HepG2 (cell line): ENCODE data around the gene TBX21. TPM values are rescaled to one million over a fixed set of nuclear protein-coding genes. Genes with fewer than 3 reads are reported as not detected.
A peak's percentile ranks its signal among the peaks of the same experiment; 100 is the strongest.

ENCODE experiments used
- ARID5B ChIP-seq: IDR thresholded peaks from 2 replicates; pipeline ENCODE4 v1.4.0; 2020; ENCODE audit warnings: mild to moderate bottlenecking, missing genetic modification reagents
- GABPB1 ChIP-seq: IDR thresholded peaks from 2 replicates; pipeline ENCODE4 v1.6.1; 2016; ENCODE audit warnings: mild to moderate bottlenecking, missing genetic modification reagents, moderate library complexity, missing compliant biosample characterization
- MAFG ChIP-seq: sonication (generic); formaldehyde crosslinking; IDR thresholded peaks from 2 replicates; pipeline ENCODE4 v1.5.1; 2020; ENCODE audit warnings: mild to moderate bottlenecking, missing genetic modification reagents
- PRPF4 ChIP-seq: fragments of 200-400 bp; formaldehyde crosslinking; IDR thresholded peaks from 2 replicates; pipeline ENCODE4 v1.6.1; 2016; ENCODE audit warnings: low read length, low read depth; ENCODE audit not compliant: poor library complexity, severe bottlenecking
- PTBP1 ChIP-seq: fragments of 200-400 bp; formaldehyde crosslinking; IDR thresholded peaks from 2 replicates; pipeline ENCODE4 v1.6.1; 2018; ENCODE audit warnings: low read length, low read depth; ENCODE audit not compliant: poor library complexity, severe bottlenecking
- SETDB1 ChIP-seq: sonication (generic); formaldehyde crosslinking; IDR thresholded peaks from 2 replicates; pipeline ENCODE4 v1.5.1; 2020; ENCODE audit warnings: missing genetic modification reagents, mild to moderate bottlenecking, borderline replicate concordance
- SMAD9 ChIP-seq: sonication (generic); formaldehyde crosslinking; IDR thresholded peaks from 2 replicates; pipeline ENCODE4 v1.5.1; 2020; ENCODE audit warnings: mild to moderate bottlenecking, missing genetic modification reagents
- SPEN ChIP-seq: sonication (generic); formaldehyde crosslinking; IDR thresholded peaks from 2 replicates; pipeline ENCODE4 v1.5.1; 2020; ENCODE audit warnings: low read depth, mild to moderate bottlenecking, missing genetic modification reagents
- SRSF9 ChIP-seq: fragments of 200-400 bp; formaldehyde crosslinking; IDR thresholded peaks from 2 replicates; pipeline ENCODE4 v1.6.1; 2018; ENCODE audit warnings: borderline replicate concordance, mild to moderate bottlenecking, low read depth, low read length; ENCODE audit not compliant: insufficient read depth, poor library complexity, severe bottlenecking
- TRIM24 ChIP-seq: sonication (generic); formaldehyde crosslinking; IDR thresholded peaks from 2 replicates; pipeline ENCODE4 v1.8.0; 2022; ENCODE audit warnings: mild to moderate bottlenecking, missing genetic modification reagents
- ZNF101 ChIP-seq: sonication (generic); formaldehyde crosslinking; IDR thresholded peaks from 2 replicates; pipeline ENCODE4 v1.4.0; 2020; ENCODE audit warnings: mild to moderate bottlenecking, low read depth, missing genetic modification reagents, borderline replicate concordance
- ZNF205 ChIP-seq: IDR thresholded peaks from 2 replicates; pipeline ENCODE4 v1.6.1; 2018; ENCODE audit warnings: missing biosample characterization, missing genetic modification reagents
- ZNF34 ChIP-seq: sonication (generic); formaldehyde crosslinking; IDR thresholded peaks from 2 replicates; pipeline ENCODE4 v1.4.0; 2020; ENCODE audit warnings: mild to moderate bottlenecking, missing genetic modification reagents, borderline replicate concordance
- ZNF484 ChIP-seq: sonication (generic); formaldehyde crosslinking; IDR thresholded peaks from 2 replicates; pipeline ENCODE4 v1.5.1; 2020; ENCODE audit warnings: mild to moderate bottlenecking, low read depth, missing genetic modification reagents, borderline replicate concordance
- ZNF550 ChIP-seq: sonication (generic); formaldehyde crosslinking; IDR thresholded peaks from 2 replicates; pipeline ENCODE4 v1.4.0; 2020; ENCODE audit warnings: mild to moderate bottlenecking, missing genetic modification reagents, borderline replicate concordance
- ZNF724P ChIP-seq: sonication (generic); formaldehyde crosslinking; IDR thresholded peaks from 2 replicates; pipeline ENCODE4 v1.8.0; 2022; ENCODE audit warnings: missing genetic modification reagents, borderline replicate concordance
- polyA plus RNA-seq, 8 experiments: library from polyadenylated mRNA; depleted of rRNA in 3 of 8; stranded (reverse) in 7 of 8; unstranded in 1 of 8; fragments of >200 nt; fragmentation: Illumina TruSeq in 4 of 8; extraction: Trizol in 4 of 8; gene quantifications; 2 replicates each; pipeline versions ENCODE4 v1.2.1 to v1.2.3, GENCODE V29; 2011 to 2016; ENCODE audit warnings: low read depth in 4 of 8, missing spikeins in 1 of 8, mixed read lengths in 1 of 8; ENCODE audit not compliant: insufficient read depth in 1 of 8
- total RNA-seq, 5 experiments: library from RNA; depleted of rRNA; stranded (reverse); fragments of >200 nt; fragmentation: Illumina TruSeq; extraction: Trizol; gene quantifications; 2 replicates each; pipeline ENCODE4 v1.2.3, GENCODE V29; 2016; ENCODE audit warnings: low read depth in 1 of 5
- TF ChIP-seq, protein P1 (sequence below): IDR thresholded peaks from 2 replicates; pipeline ENCODE4 v1.6.1; 2016; ENCODE audit warnings: missing genetic modification reagents, missing compliant biosample characterization
- TF ChIP-seq, protein P2 (sequence below): fragments of 450-650 bp; IDR thresholded peaks from 2 replicates; pipeline ENCODE4 v1.6.1; 2017; ENCODE audit warnings: mild to moderate bottlenecking
- TF ChIP-seq, protein P3 (sequence below), 2 experiments: sonication (generic) in 1 of 2; formaldehyde crosslinking in 1 of 2; IDR thresholded peaks; 2 replicates each; pipeline versions ENCODE4 v1.4.0 to v1.6.1; 2018 to 2020; ENCODE audit warnings: missing genetic modification reagents in 2 of 2, borderline replicate concordance in 1 of 2, low read depth in 1 of 2, mild to moderate bottlenecking in 1 of 2, missing biosample characterization in 1 of 2

Gene TBX21
- total and polyA plus RNA-seq, 2 of the 13 experiments (the other 11 are each of a cell fraction or from before 2014, with no cell fraction given) = not detected

DNA sequence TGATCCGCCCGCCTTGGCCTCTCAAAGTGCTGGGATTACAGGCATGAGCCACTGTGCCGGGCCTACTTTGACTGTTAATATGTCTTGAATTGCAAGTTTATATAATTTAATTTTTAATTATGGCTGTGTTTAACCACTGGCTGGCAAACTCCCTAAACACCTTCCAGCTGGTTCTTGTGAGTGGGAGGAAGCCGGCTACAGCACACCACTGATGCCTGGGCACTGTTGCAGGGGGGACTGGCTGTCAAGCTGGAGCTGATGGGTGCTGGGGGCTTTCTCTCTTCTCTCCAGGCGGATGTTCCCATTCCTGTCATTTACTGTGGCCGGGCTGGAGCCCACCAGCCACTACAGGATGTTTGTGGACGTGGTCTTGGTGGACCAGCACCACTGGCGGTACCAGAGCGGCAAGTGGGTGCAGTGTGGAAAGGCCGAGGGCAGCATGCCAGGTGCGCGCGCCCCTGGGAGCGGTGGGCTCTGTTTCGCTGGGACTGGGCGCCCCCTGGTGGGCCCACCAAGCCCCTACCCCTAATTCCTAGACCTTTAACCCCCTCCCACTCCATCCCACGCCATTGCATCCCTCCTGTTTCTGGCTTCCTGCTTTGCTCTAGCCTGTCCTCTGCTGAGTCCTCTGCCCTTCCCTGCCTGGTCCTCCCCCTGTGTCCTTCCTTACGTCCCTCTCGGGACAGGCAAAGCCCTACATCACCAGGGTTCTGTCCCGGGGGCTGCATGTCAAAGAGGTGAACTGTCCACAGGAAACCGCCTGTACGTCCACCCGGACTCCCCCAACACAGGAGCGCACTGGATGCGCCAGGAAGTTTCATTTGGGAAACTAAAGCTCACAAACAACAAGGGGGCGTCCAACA is 9.5 kb downstream of the TBX21 start (continued):
- TF ChIP-seq ARID5B (CRISPR knock-in tag) (no peak), ZNF724P (CRISPR knock-in tag) (peak; percentile 71; the same call in 1 of the 2 replicates), PRPF4 (no peak), SMAD9 (CRISPR knock-in tag) (no peak), SRSF9 (no peak), GABPB1 (CRISPR knock-in tag) (peak; percentile 24; the same call in 1 of the 2 replicates), ZNF205 (CRISPR knock-in tag) (no peak), ZNF484 (CRISPR knock-in tag) (no peak), TRIM24 (CRISPR knock-in tag) (no peak), ZNF550 (CRISPR knock-in tag) (no peak), ZNF101 (CRISPR knock-in tag) (no peak), PTBP1 (no peak), SETDB1 (CRISPR knock-in tag) (no peak), SPEN (CRISPR knock-in tag) (no peak), MAFG (CRISPR knock-in tag) (no peak), ZNF34 (CRISPR knock-in tag) (no peak)
- TF ChIP-seq, protein P1, sequence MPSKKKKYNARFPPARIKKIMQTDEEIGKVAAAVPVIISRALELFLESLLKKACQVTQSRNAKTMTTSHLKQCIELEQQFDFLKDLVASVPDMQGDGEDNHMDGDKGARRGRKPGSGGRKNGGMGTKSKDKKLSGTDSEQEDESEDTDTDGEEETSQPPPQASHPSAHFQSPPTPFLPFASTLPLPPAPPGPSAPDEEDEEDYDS (CRISPR knock-in tag) = no peak
- TF ChIP-seq, protein P2, sequence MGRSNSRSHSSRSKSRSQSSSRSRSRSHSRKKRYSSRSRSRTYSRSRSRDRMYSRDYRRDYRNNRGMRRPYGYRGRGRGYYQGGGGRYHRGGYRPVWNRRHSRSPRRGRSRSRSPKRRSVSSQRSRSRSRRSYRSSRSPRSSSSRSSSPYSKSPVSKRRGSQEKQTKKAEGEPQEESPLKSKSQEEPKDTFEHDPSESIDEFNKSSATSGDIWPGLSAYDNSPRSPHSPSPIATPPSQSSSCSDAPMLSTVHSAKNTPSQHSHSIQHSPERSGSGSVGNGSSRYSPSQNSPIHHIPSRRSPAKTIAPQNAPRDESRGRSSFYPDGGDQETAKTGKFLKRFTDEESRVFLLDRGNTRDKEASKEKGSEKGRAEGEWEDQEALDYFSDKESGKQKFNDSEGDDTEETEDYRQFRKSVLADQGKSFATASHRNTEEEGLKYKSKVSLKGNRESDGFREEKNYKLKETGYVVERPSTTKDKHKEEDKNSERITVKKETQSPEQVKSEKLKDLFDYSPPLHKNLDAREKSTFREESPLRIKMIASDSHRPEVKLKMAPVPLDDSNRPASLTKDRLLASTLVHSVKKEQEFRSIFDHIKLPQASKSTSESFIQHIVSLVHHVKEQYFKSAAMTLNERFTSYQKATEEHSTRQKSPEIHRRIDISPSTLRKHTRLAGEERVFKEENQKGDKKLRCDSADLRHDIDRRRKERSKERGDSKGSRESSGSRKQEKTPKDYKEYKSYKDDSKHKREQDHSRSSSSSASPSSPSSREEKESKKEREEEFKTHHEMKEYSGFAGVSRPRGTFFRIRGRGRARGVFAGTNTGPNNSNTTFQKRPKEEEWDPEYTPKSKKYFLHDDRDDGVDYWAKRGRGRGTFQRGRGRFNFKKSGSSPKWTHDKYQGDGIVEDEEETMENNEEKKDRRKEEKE = no peak
- TF ChIP-seq, protein P3, sequence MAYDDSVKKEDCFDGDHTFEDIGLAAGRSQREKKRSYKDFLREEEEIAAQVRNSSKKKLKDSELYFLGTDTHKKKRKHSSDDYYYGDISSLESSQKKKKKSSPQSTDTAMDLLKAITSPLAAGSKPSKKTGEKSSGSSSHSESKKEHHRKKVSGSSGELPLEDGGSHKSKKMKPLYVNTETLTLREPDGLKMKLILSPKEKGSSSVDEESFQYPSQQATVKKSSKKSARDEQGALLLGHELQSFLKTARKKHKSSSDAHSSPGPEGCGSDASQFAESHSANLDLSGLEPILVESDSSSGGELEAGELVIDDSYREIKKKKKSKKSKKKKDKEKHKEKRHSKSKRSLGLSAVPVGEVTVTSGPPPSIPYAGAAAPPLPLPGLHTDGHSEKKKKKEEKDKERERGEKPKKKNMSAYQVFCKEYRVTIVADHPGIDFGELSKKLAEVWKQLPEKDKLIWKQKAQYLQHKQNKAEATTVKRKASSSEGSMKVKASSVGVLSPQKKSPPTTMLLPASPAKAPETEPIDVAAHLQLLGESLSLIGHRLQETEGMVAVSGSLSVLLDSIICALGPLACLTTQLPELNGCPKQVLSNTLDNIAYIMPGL (CRISPR knock-in tag; IDR thresholded peaks at IDR 0.05; ENCODE audit: borderline replicate concordance in 1 of 2, low read depth in 1 of 2) = peak in 1 of 2 experiments; percentile 32; a peak in 1 of 4 replicates
